OCI-LY7 (cell line): ENCODE data around the gene SERGEF. TPM values are rescaled to one million over a fixed set of nuclear protein-coding genes. Genes with fewer than 3 reads are reported as not detected.

Source experiments
- BruUV-seq: library from RNA; stranded (reverse); fragments of 400-500 nt; replicated peaks from 2 replicates; lab custom pipeline; 2021; lab: Mats Ljungman, UMichigan
- CTCF ChIA-PET: fragments of 300-600 bp; sonication (Branson Sonifier 250); formaldehyde crosslinking; loops from one replicate; lab custom pipeline; 2022; ENCODE audit warnings: antibody characterized with exemption; ENCODE audit not compliant: unreplicated experiment; lab: Charles Lee
- POLR2A ChIA-PET: fragments of 300-600 bp; sonication (Branson Sonifier 250); formaldehyde crosslinking; loops from one replicate; lab custom pipeline; 2022; ENCODE audit warnings: antibody characterized with exemption; lab: Charles Lee
- DNase-seq: peaks from one replicate; pipeline ENCODE4 v3.0.0-alpha.2; 2015; ENCODE audit warnings: low spot score
- H2AFZ ChIP-seq: fragments of 200-600 bp; sonication (generic), shearing (Covaris generic); 2 replicates; pipeline ENCODE4 v1.6.1; 2014; ENCODE audit warnings: mild to moderate bottlenecking, antibody characterized with exemption, low read length, moderate library complexity
- H3K27ac ChIP-seq: fragments of 200-600 bp; sonication (generic); 2 replicates; pipeline ENCODE4 v1.5.1; 2014; ENCODE audit warnings: mixed run types, low read depth, mild to moderate bottlenecking, moderate library complexity, low read length, inconsistent platforms; ENCODE audit not compliant: poor library complexity, severe bottlenecking
- H3K36me3 ChIP-seq: fragments of 200-600 bp; sonication (generic); 2 replicates; pipeline ENCODE4 v1.6.1; 2014; ENCODE audit warnings: mild to moderate bottlenecking, antibody characterized with exemption, low read length, moderate library complexity, mixed read lengths; ENCODE audit not compliant: insufficient read depth
- H3K4me1 ChIP-seq: fragments of 200-600 bp; sonication (generic); 2 replicates; pipeline ENCODE4 v1.5.1; 2014; ENCODE audit warnings: mild to moderate bottlenecking, low read length; ENCODE audit not compliant: insufficient read depth, poor library complexity, severe bottlenecking
- H3K4me2 ChIP-seq: fragments of 200-600 bp; sonication (generic); 2 replicates; pipeline ENCODE4 v1.6.1; 2014; ENCODE audit warnings: mild to moderate bottlenecking, low read length
- H3K4me3 ChIP-seq: fragments of 200-600 bp; sonication (generic); 2 replicates; pipeline ENCODE4 v1.5.1; 2014; ENCODE audit warnings: mild to moderate bottlenecking, low read depth, low read length; ENCODE audit not compliant: poor library complexity, severe bottlenecking
- H3K79me2 ChIP-seq: fragments of 200-600 bp; sonication (generic); 2 replicates; pipeline ENCODE4 v1.6.1; 2016; ENCODE audit warnings: low read depth, mild to moderate bottlenecking, low read length, moderate library complexity, mixed read lengths; ENCODE audit not compliant: insufficient read depth
- H3K9me2 ChIP-seq: fragments of 200-600 bp; sonication (generic); 2 replicates; pipeline ENCODE4 v1.6.1; 2016; ENCODE audit warnings: mild to moderate bottlenecking, low read length, mixed read lengths; ENCODE audit not compliant: insufficient read depth
- H3K9me3 ChIP-seq: fragments of 200-600 bp; sonication (generic); 2 replicates; pipeline ENCODE4 v1.6.1; 2014; ENCODE audit warnings: mild to moderate bottlenecking, mixed run types, low read length, mixed read lengths
- H4K20me1 ChIP-seq: fragments of 200-600 bp; sonication (generic); 2 replicates; pipeline ENCODE4 v1.6.1; 2014; ENCODE audit warnings: mild to moderate bottlenecking, antibody characterized with exemption, low read length, moderate library complexity, mixed read lengths; ENCODE audit not compliant: insufficient read depth
- EZH2phosphoT487 ChIP-seq: fragments of 200-600 bp; sonication (generic); IDR thresholded peaks from 2 replicates; pipeline ENCODE4 v1.6.1; 2018; ENCODE audit warnings: low read depth, borderline replicate concordance, mild to moderate bottlenecking, mixed run types, antibody characterized with exemption, low read length, moderate library complexity, mixed read lengths
- intact Hi-C: fragments of 100-400 bp; cut with micrococcal nuclease; formaldehyde crosslinking; loops from one replicate; pipeline ENCODE4 v1.10.0; 2022; ENCODE audit not compliant: unreplicated experiment
- total RNA-seq, 2 experiments: library from RNA; depleted of rRNA in 1 of 2; stranded (reverse); fragments of >200 nt in 1 of 2; shearing (Covaris generic) in 1 of 2; gene quantifications; 2 replicates each; pipeline ENCODE4 v1.2.3, GENCODE V29; 2014 to 2022
- TF ChIP-seq, protein P1 (sequence below): fragments of 200-600 bp; sonication (generic); conservative IDR thresholded peaks from 2 replicates; pipeline ENCODE4 v1.5.1; 2014; ENCODE audit warnings: mild to moderate bottlenecking, antibody characterized with exemption, low read length, moderate library complexity, mixed read lengths

Gene SERGEF
- total RNA-seq, 2 experiments from 2014 or later: 35.4 to 42.2 TPM

DNA sequence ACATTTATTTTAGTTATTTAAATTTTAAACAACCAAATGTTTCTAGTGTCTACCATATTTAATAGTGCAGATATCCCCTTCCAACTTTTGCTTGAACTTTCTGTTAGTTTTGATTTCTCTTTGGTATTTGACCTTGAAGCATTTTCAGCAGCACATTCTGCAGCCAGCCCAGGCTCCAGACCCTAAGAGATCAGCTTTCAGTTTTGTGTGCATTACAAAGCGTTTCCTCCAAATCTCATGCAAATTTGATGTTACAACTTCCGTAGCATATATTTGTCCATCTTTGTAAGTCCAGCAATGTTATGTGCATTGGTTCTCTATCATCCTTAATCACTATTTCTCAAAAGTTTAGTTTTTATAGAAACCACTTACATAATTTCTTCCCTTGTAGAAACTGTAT, 14.6 kb upstream of the SERGEF start:
- POLR2A ChIA-PET: interaction anchor here (1.8 kb wide), 1 partner anchor 9 kb away, joined by 8 read pairs; no protein-coding TSS in a partner anchor
- intact Hi-C loops: no loop called here
- Histone ChIP-seq H4K20me1 (no peaks in the 10 kb centered on the region), H2AFZ (no peak overlapping the region), H3K4me1 (no peaks in the 10 kb centered on the region), H3K9me3 (no peaks in the 10 kb centered on the region), H3K4me3 (no peak overlapping the region), H3K36me3 (no peaks in the 10 kb centered on the region), H3K9me2 (no peaks in the 10 kb centered on the region), H3K27ac (no peak overlapping the region), H3K4me2 (no peak overlapping the region), H3K79me2 (no peaks in the 10 kb centered on the region)
- TF ChIP-seq, protein P1, sequence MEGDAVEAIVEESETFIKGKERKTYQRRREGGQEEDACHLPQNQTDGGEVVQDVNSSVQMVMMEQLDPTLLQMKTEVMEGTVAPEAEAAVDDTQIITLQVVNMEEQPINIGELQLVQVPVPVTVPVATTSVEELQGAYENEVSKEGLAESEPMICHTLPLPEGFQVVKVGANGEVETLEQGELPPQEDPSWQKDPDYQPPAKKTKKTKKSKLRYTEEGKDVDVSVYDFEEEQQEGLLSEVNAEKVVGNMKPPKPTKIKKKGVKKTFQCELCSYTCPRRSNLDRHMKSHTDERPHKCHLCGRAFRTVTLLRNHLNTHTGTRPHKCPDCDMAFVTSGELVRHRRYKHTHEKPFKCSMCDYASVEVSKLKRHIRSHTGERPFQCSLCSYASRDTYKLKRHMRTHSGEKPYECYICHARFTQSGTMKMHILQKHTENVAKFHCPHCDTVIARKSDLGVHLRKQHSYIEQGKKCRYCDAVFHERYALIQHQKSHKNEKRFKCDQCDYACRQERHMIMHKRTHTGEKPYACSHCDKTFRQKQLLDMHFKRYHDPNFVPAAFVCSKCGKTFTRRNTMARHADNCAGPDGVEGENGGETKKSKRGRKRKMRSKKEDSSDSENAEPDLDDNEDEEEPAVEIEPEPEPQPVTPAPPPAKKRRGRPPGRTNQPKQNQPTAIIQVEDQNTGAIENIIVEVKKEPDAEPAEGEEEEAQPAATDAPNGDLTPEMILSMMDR: no peak
- TF ChIP-seq EZH2phosphoT487: no peak
- BruUV-seq: no TSS peak
- DNase-seq: no peak
- CTCF ChIA-PET: no interaction called here

DNA sequence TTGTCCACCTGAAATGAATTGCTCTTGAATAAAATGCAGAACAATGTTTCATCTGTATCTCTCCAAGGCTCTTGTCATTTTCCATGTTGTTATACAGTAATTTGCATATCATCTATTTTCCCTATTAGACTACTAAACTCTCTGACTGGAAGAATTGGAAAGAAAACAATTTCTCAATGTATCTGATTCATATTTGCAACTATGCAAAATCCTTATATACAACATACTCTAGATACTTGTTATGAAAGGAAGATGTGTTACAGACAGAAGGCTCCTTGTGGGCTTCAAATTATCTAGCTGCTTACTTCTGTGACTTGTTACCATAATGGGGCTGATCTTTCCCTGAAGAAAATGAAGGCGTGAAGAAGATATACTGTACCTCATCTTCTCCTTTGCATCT, 9.6 kb upstream of the SERGEF start:
- Histone ChIP-seq H3K36me3 (no peaks in the 10 kb centered on the region), H2AFZ (no peak overlapping the region), H3K27ac (no peak overlapping the region), H3K9me2 (no peaks in the 10 kb centered on the region), H4K20me1 (no peaks in the 10 kb centered on the region), H3K4me3 (no peak overlapping the region), H3K4me1 (no peaks in the 10 kb centered on the region), H3K9me3 (no peaks in the 10 kb centered on the region), H3K4me2 (no peak overlapping the region), H3K79me2 (no peaks in the 10 kb centered on the region)
- BruUV-seq: no TSS peak
- ChIA-PET CTCF (no interaction called here), POLR2A (no interaction called here)
- no peak for DNase-seq
- no peak for TF ChIP-seq EZH2phosphoT487
- TF ChIP-seq, protein P1: no peak
- intact Hi-C loops: no loop called here

DNA sequence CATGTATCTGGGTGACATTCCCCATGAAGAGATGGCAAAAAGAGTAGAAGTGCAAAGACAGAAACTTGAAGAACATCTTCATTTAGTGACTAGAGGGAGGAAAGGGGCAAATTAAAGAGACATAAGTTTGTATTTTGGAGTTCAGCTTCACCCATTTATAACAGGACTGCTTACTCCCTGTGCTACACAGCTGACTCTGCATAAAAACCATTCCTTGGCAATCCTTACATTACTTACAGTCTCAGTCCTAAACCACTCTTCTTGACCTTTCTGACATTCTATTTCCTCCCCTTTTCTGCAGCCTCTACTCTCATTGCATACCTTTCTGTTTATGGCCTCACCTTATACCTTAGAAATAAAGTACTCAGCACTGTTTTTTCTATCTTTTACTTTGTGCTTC, 6.8 kb upstream of the SERGEF start:
- H4K20me1 ChIP-seq: no peaks in the 10 kb centered on the region
- ChIA-PET POLR2A (interaction anchor here (1.8 kb wide), 1 partner anchor 9 kb away, joined by 8 read pairs; no protein-coding TSS in a partner anchor), CTCF (no interaction called here)
- no peak overlapping the region for H3K4me2 ChIP-seq
- no peaks in the 10 kb centered on the region for H3K9me3 ChIP-seq
- DNase-seq: no peak
- no peaks in the 10 kb centered on the region for H3K9me2 ChIP-seq
- no peaks in the 10 kb centered on the region for H3K36me3 ChIP-seq
- no peaks in the 10 kb centered on the region for H3K4me1 ChIP-seq
- no peaks in the 10 kb centered on the region for H3K79me2 ChIP-seq
- no peak overlapping the region for H3K4me3 ChIP-seq
- no peak overlapping the region for H2AFZ ChIP-seq
- TF ChIP-seq EZH2phosphoT487: no peak
- TF ChIP-seq, protein P1: no peak
- intact Hi-C loops: loop anchor here (10.0 kb wide), 1 partner anchor 505 kb away; the partner anchor contains the start of gene TSG101
- H3K27ac ChIP-seq: no peak overlapping the region
- no TSS peak for BruUV-seq
